IMR-90 (cell line): ENCODE results near the gene ADCY5.

Experiments
- MAZ ChIP-seq: IDR thresholded peaks from 2 replicates; pipeline ENCODE4 v1.6.1; 2012; ENCODE audit warnings: low read depth, mild to moderate bottlenecking, low read length, improper control_type of control experiment, moderate library complexity, borderline replicate concordance
- TF ChIP-seq, protein P1 (sequence below): conservative IDR thresholded peaks from 2 replicates; pipeline ENCODE4 v1.5.1; 2012; ENCODE audit warnings: mild to moderate bottlenecking, low read depth, low read length, improper control_type of control experiment

DNA sequence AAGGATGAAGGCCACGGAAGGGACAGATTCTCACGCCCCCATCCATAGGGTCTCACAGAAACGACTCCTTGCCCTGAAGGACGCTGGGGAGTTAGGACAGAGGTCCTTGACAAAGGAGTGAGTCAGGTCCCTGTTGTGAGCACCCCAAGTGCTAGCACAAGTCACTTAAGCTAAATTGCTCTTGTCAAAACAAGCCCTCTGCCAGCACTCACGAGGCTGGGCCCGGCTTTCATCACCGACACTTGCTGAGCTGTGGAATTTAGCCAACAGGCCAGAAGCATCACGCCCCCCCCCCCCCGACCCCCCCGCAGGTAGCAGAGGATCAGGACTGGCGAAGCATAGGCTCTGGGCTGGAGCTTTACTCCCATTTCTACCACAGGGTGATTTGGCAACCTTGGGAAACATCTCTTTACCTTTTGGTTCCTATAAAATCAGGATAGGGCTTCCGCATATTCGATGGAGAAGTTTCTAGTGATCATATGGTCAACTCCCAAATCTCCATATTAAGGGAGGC, 75.4 kb downstream of the ADCY5 start:
- TF ChIP-seq, protein P1, sequence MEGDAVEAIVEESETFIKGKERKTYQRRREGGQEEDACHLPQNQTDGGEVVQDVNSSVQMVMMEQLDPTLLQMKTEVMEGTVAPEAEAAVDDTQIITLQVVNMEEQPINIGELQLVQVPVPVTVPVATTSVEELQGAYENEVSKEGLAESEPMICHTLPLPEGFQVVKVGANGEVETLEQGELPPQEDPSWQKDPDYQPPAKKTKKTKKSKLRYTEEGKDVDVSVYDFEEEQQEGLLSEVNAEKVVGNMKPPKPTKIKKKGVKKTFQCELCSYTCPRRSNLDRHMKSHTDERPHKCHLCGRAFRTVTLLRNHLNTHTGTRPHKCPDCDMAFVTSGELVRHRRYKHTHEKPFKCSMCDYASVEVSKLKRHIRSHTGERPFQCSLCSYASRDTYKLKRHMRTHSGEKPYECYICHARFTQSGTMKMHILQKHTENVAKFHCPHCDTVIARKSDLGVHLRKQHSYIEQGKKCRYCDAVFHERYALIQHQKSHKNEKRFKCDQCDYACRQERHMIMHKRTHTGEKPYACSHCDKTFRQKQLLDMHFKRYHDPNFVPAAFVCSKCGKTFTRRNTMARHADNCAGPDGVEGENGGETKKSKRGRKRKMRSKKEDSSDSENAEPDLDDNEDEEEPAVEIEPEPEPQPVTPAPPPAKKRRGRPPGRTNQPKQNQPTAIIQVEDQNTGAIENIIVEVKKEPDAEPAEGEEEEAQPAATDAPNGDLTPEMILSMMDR, result no peak
- no peak for TF ChIP-seq MAZ
